ENCODE results near the gene ARRB1.
"Not testable (repeated sequence)": the region's sequence is repeated elsewhere in the genome, so short reads cannot be mapped to it uniquely, and the experiment has no call there.

The ARRB1 gene

DNA sequence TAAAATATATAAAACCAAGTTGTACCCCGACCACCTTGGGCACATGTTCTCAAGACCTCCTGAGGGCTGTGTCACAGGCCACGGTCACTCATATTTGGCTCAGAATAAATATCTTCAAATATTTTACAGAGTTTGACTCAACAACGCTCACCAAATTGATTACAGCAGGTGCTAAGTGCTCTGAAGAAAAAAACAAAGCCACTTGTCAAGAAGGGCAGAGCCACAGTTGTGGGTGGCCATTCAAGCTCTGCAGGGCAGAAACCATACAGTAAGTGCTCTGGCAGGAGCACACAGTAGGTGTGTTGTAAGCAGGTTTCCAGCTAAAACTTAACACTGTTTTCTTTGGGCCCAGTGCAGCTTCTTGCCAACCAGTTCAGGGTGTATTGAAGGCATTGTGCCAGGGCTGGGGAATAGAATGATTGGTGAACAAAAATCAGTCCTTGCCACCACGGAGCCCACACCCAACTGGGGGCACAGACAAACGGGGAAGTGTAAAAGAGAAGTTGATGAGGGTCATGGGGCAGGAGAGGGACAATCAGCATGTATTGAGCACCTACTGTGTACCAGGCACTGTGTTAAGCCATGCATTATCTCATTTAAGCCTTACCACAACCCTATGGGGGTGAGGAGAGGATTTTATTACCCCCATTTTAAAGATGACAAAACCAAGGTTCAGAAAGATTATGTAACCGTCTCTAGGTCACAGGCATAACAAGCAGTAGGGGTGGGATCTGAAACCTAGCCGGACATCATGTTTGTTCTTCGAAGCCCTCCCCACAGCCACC is 18.2 kb downstream of the ARRB1 start:
- no peak overlapping the region for H3K27ac ChIP-seq (ENCODE audit: low read length)
- no peak overlapping the region for H3K4me3 ChIP-seq (ENCODE audit: low read length)
- no peaks in the 10 kb centered on the region for H3K36me3 ChIP-seq (ENCODE audit: control insufficient read depth, insufficient read depth, low read length)
- no peak for DNase-seq (ENCODE audit: low read depth, low spot score)
- peaks cover 1% of the 10 kb centered on the region for H3K4me1 ChIP-seq (ENCODE audit: control insufficient read depth, insufficient read depth, low read length)
- no CpG with 5 or more reads among the region's 8 CpGs for WGBS (ENCODE audit: insufficient coverage, insufficient read length)
- no peaks in the 10 kb centered on the region for H3K9me3 ChIP-seq (ENCODE audit: control insufficient read depth, insufficient read depth, low read length)
- no peaks in the 10 kb centered on the region for H3K27me3 ChIP-seq (ENCODE audit: control insufficient read depth, insufficient read depth, low read length)

- WGBS (ENCODE audit: insufficient coverage, insufficient read length): no CpG with 5 or more reads among the region's 9 CpGs
- H3K27ac ChIP-seq (ENCODE audit: low read length); H3K36me3 ChIP-seq (ENCODE audit: control insufficient read depth, insufficient read depth, low read length); H3K9me3 ChIP-seq (ENCODE audit: control insufficient read depth, insufficient read depth, low read length); H3K27me3 ChIP-seq (ENCODE audit: control insufficient read depth, insufficient read depth, low read length); H3K4me1 ChIP-seq (ENCODE audit: control insufficient read depth, insufficient read depth, low read length); DNase-seq (ENCODE audit: low read depth, low spot score); H3K4me3 ChIP-seq (ENCODE audit: low read length): not testable (repeated sequence)
Observed at GRCh38 chr11:75331761-75332160, 19.7 kb downstream of the ARRB1 start.

- H3K27me3 ChIP-seq (ENCODE audit: control insufficient read depth, insufficient read depth, low read length); DNase-seq (ENCODE audit: low read depth, low spot score); H3K4me1 ChIP-seq (ENCODE audit: control insufficient read depth, insufficient read depth, low read length); H3K4me3 ChIP-seq (ENCODE audit: low read length); H3K9me3 ChIP-seq (ENCODE audit: control insufficient read depth, insufficient read depth, low read length); H3K27ac ChIP-seq (ENCODE audit: low read length); H3K36me3 ChIP-seq (ENCODE audit: control insufficient read depth, insufficient read depth, low read length): not testable (repeated sequence)
- WGBS (ENCODE audit: insufficient coverage, insufficient read length): no CpG with 5 or more reads among the region's 6 CpGs
Observed at GRCh38 chr11:75331304-75331703, 20.2 kb downstream of the ARRB1 start.

DNA sequence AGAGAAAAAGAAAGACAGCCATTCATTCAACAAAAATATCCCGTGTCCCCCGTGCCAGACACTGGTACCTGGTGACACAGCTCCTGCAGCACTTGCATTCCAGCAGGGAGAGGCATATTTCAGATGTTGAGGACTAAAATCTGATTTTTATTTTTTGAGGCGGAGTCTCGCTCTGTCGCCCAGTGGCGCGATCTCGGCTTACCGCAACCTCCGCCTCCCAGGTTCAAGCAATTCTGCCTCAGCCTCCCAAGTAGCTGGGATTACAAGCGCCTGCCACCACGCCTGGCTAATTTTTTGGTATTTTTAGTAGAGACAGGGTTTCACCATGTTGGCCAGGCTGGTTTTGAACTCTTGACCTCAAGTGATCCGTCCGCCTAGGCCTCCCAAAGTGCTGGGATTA is 20.6 kb downstream of the ARRB1 start:
- not testable (repeated sequence) for H3K36me3 ChIP-seq (ENCODE audit: control insufficient read depth, insufficient read depth, low read length); H3K27ac ChIP-seq (ENCODE audit: low read length); H3K4me1 ChIP-seq (ENCODE audit: control insufficient read depth, insufficient read depth, low read length); H3K4me3 ChIP-seq (ENCODE audit: low read length); DNase-seq (ENCODE audit: low read depth, low spot score); H3K27me3 ChIP-seq (ENCODE audit: control insufficient read depth, insufficient read depth, low read length); H3K9me3 ChIP-seq (ENCODE audit: control insufficient read depth, insufficient read depth, low read length)
- no CpG with 5 or more reads among the region's 14 CpGs for WGBS (ENCODE audit: insufficient coverage, insufficient read length)

DNA sequence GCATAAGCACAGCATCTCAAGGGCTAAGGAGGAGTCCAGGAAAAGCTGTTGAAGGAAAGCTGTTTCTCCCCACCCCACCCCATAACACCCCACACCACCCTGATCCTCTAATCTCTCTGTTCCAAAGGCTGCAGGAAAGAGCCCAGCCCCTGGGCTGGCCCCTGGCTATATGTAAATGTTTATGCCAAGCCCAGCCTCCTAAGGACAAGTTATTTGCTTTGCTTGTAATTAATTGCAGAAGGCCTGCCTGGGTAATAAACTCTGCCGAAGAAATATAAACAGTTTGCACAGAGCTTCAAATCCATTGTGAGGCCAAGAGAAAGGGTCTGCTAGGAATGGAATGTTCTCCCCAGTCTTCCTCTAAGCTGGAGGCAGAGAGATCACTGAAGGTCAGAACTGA is 21.2 kb downstream of the ARRB1 start:
- Histone ChIP-seq H3K4me3 (ENCODE audit: low read length) (no peak overlapping the region), H3K27me3 (ENCODE audit: control insufficient read depth, insufficient read depth, low read length) (no peaks in the 10 kb centered on the region), H3K9me3 (ENCODE audit: control insufficient read depth, insufficient read depth, low read length) (no peaks in the 10 kb centered on the region), H3K4me1 (ENCODE audit: control insufficient read depth, insufficient read depth, low read length) (no peaks in the 10 kb centered on the region; the same call in none of the 2 replicates), H3K27ac (ENCODE audit: low read length) (no peak overlapping the region), H3K36me3 (ENCODE audit: control insufficient read depth, insufficient read depth, low read length) (no peaks in the 10 kb centered on the region)
- no CpG with 5 or more reads among the region's 1 CpG for WGBS (ENCODE audit: insufficient coverage, insufficient read length)
- no peak for DNase-seq (ENCODE audit: low read depth, low spot score)

DNA sequence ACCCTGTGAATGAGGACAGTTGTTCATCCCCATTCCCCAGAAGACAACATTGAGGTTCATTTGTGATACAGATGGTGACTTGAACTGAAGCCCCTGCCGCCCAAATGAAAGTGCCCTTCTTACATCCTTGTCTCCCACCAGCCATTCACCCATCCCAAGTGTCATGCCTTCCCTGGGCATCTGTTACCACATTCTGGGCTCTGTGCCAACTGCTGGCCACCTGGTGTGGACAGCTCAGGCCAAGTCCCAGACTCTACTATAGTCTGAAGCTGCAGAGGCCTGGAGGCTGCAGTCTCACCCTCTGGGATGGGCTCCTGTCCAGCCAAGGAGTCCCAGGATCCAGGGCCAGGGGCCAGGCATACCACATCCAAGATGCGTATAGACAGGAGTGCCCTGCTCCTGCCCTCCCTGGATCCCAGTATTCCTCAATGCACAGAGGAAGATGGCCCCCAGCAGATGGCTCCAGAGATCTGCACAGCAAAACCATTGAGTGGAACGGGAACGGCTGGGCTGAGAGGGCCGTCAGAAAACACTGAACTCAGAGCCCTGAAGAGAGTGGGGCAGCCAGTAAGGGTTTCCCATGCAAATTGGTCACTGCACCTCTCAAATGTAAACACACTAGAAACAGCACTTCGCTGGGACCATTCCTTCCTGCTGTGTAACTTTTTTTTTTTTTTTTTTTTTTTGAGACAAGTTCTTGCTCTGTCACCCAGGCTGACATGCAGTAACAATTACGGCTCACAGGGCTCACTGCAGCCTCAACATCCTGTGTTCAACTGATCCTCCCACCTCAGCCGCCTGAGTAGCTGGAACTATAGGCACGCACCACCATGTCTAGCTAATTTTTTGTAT is 22.8 kb downstream of the ARRB1 start:
- Histone ChIP-seq H3K27ac (ENCODE audit: low read length) (no peak overlapping the region), H3K9me3 (ENCODE audit: control insufficient read depth, insufficient read depth, low read length) (no peaks in the 10 kb centered on the region), H3K36me3 (ENCODE audit: control insufficient read depth, insufficient read depth, low read length) (no peaks in the 10 kb centered on the region), H3K27me3 (ENCODE audit: control insufficient read depth, insufficient read depth, low read length) (no peaks in the 10 kb centered on the region), H3K4me3 (ENCODE audit: low read length) (no peak overlapping the region), H3K4me1 (ENCODE audit: control insufficient read depth, insufficient read depth, low read length) (no peaks in the 10 kb centered on the region; the same call in 1 of the 2 replicates)
- DNase-seq (ENCODE audit: low read depth, low spot score): peak; percentile 55
- WGBS (ENCODE audit: insufficient coverage, insufficient read length): no CpG with 5 or more reads among the region's 9 CpGs

DNA sequence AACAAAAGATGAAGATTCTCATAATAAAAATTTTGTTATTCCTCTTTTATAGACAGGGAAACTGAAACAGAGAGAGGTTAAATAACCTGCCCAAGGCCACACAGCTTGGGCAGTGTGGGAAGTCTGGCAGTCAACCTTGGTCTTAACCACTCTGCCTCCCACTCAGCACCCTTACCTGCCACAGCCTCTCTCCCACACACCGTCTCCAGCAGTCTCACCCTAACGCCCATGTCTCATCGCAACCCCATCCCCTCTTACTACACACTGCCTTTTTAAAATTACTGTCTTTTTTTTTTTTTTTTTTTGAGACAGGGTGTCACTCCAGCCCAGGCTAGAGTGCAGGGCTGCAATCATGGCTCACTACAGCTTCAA is 25.0 kb downstream of the ARRB1 start:
- Histone ChIP-seq H3K27me3 (ENCODE audit: control insufficient read depth, insufficient read depth, low read length) (no peaks in the 10 kb centered on the region), H3K9me3 (ENCODE audit: control insufficient read depth, insufficient read depth, low read length) (no peaks in the 10 kb centered on the region), H3K4me3 (ENCODE audit: low read length) (no peak overlapping the region), H3K4me1 (ENCODE audit: control insufficient read depth, insufficient read depth, low read length) (no peaks in the 10 kb centered on the region; the same call in 1 of the 2 replicates), H3K36me3 (ENCODE audit: control insufficient read depth, insufficient read depth, low read length) (no peaks in the 10 kb centered on the region), H3K27ac (ENCODE audit: low read length) (no peak overlapping the region)
- no CpG with 5 or more reads among the region's 3 CpGs for WGBS (ENCODE audit: insufficient coverage, insufficient read length)
- no peak for DNase-seq (ENCODE audit: low read depth, low spot score)

- no peaks in the 10 kb centered on the region; the same call in 1 of the 2 replicates for H3K4me1 ChIP-seq (ENCODE audit: control insufficient read depth, insufficient read depth, low read length)
- no peaks in the 10 kb centered on the region for H3K27me3 ChIP-seq (ENCODE audit: control insufficient read depth, insufficient read depth, low read length)
- no CpG with 5 or more reads among the region's 10 CpGs for WGBS (ENCODE audit: insufficient coverage, insufficient read length)
- DNase-seq (ENCODE audit: low read depth, low spot score): no peak
- no peaks in the 10 kb centered on the region for H3K36me3 ChIP-seq (ENCODE audit: control insufficient read depth, insufficient read depth, low read length)
- no peaks in the 10 kb centered on the region for H3K9me3 ChIP-seq (ENCODE audit: control insufficient read depth, insufficient read depth, low read length)
- H3K27ac ChIP-seq (ENCODE audit: low read length): no peak overlapping the region
- no peak overlapping the region for H3K4me3 ChIP-seq (ENCODE audit: low read length)
Observed at GRCh38 chr11:75325713-75326438, 25.6 kb downstream of the ARRB1 start.

GRCh38 chr11:75324740-75325139 is 26.7 kb downstream of the ARRB1 start:
- no peak for DNase-seq (ENCODE audit: low read depth, low spot score)
- no peak overlapping the region for H3K27ac ChIP-seq (ENCODE audit: low read length)
- no peaks in the 10 kb centered on the region for H3K27me3 ChIP-seq (ENCODE audit: control insufficient read depth, insufficient read depth, low read length)
- no peaks in the 10 kb centered on the region for H3K36me3 ChIP-seq (ENCODE audit: control insufficient read depth, insufficient read depth, low read length)
- no peak overlapping the region for H3K4me3 ChIP-seq (ENCODE audit: low read length)
- no peaks in the 10 kb centered on the region; the same call in 1 of the 2 replicates for H3K4me1 ChIP-seq (ENCODE audit: control insufficient read depth, insufficient read depth, low read length)
- no CpG with 5 or more reads among the region's 4 CpGs for WGBS (ENCODE audit: insufficient coverage, insufficient read length)
- no peaks in the 10 kb centered on the region for H3K9me3 ChIP-seq (ENCODE audit: control insufficient read depth, insufficient read depth, low read length)

- Histone ChIP-seq H3K4me1 (ENCODE audit: control insufficient read depth, insufficient read depth, low read length) (no peaks in the 10 kb centered on the region; the same call in 1 of the 2 replicates), H3K4me3 (ENCODE audit: low read length) (no peak overlapping the region), H3K36me3 (ENCODE audit: control insufficient read depth, insufficient read depth, low read length) (no peaks in the 10 kb centered on the region), H3K27ac (ENCODE audit: low read length) (no peak overlapping the region), H3K27me3 (ENCODE audit: control insufficient read depth, insufficient read depth, low read length) (no peaks in the 10 kb centered on the region), H3K9me3 (ENCODE audit: control insufficient read depth, insufficient read depth, low read length) (no peaks in the 10 kb centered on the region)
- DNase-seq (ENCODE audit: low read depth, low spot score): no peak
- no CpG with 5 or more reads among the region's 12 CpGs for WGBS (ENCODE audit: insufficient coverage, insufficient read length)
Observed at GRCh38 chr11:75324189-75324588, 27.3 kb downstream of the ARRB1 start.

All from iPS DF 6.9 (cell line).